HepG2 (cell line): ENCODE results near the gene C19orf44. TPM values are rescaled to one million over a fixed set of nuclear protein-coding genes. Genes with fewer than 3 reads are reported as not detected.

Source experiments
- ATAC-seq: fragments of 200-7000 bp; cut with Tn5 transposase; 3 replicates; pipeline ENCODE4 v1.9.1; 2020; ENCODE audit warnings: mild to moderate bottlenecking, moderate library complexity
- BruUV-seq: library from RNA; stranded (reverse); fragments of 400-500 nt; replicated peaks from 2 replicates; lab custom pipeline; 2021; lab: Mats Ljungman, UMichigan
- CTCF ChIA-PET: fragments of 300-600 bp; formaldehyde crosslinking; extraction: SDS; loops from one replicate; lab custom pipeline; 2021; ENCODE audit warnings: low total read pairs, inconsistent platforms, low intra/inter-chr PET ratio; lab: Yijun Ruan, JAX
- POLR2A ChIA-PET: fragments of 350-600 bp; sonication (Branson Sonifier 250); formaldehyde crosslinking; loops from one replicate; lab custom pipeline; 2020; ENCODE audit warnings: antibody characterized with exemption, inconsistent platforms; lab: Yijun Ruan, JAX
- DNase-seq: peaks from one replicate; pipeline ENCODE4 v3.0.0-alpha.2; 2015; ENCODE audit warnings: low spot score
- FAIRE-seq: peaks from 3 replicates; lab custom pipeline; 2011; peaks lifted over from hg19 to GRCh38; lab: Jason Lieb, UNC
- H2AFZ ChIP-seq: one replicate; pipeline ENCODE4 v1.6.1; 2011; ENCODE audit warnings: low read length, inconsistent platforms
- H3K27ac ChIP-seq: fragments of 300-600 bp; 3 replicates; pipeline ENCODE4 v1.8.0; 2011; ENCODE audit warnings: mixed run types, mild to moderate bottlenecking, mixed read lengths, low read length, inconsistent platforms; ENCODE audit not compliant: insufficient read depth; ENCODE audit errors: extremely low read length
- H3K27me3 ChIP-seq, 2 experiments: fragments of 200-600 bp in 1 of 2; 2 replicates in 1 of 2; 3 replicates in 1 of 2; pipeline versions ENCODE4 v1.6.0 to v1.8.0; 2011; ENCODE audit warnings: low read length in 2 of 2, mild to moderate bottlenecking in 2 of 2, moderate library complexity in 2 of 2, inconsistent platforms in 1 of 2; ENCODE audit not compliant: insufficient read depth in 2 of 2, control insufficient read depth in 1 of 2
- H3K36me3 ChIP-seq, 2 experiments: fragments of 200-600 bp in 1 of 2; replicated peaks in 1 of 2; 2 replicates in 1 of 2; 3 replicates in 1 of 2; pipeline versions ENCODE4 v1.5.1 to v1.8.0; 2011; ENCODE audit warnings: low read length in 2 of 2, inconsistent platforms in 1 of 2; ENCODE audit not compliant: insufficient read depth in 2 of 2, control insufficient read depth in 1 of 2
- H3K4me1 ChIP-seq: 2 replicates; pipeline ENCODE4 v1.5.1; 2012; ENCODE audit warnings: low read length, inconsistent platforms; ENCODE audit not compliant: insufficient read depth
- H3K4me2 ChIP-seq: 2 replicates; pipeline ENCODE4 v1.6.0; 2011; ENCODE audit warnings: low read depth, low read length, inconsistent platforms
- H3K4me3 ChIP-seq, 3 experiments: fragments of 200-600 bp in 1 of 3; sonication (generic), shearing (Covaris generic) in 1 of 3; replicated peaks in 1 of 3; 2 replicates each; pipeline ENCODE4 v1.5.1; 2011 to 2016; ENCODE audit warnings: low read length in 3 of 3, inconsistent platforms in 2 of 3, low read depth in 2 of 3, mild to moderate bottlenecking in 2 of 3, control low read depth in 1 of 3, mixed read lengths in 1 of 3; ENCODE audit not compliant: insufficient read depth in 1 of 3
- H3K79me2 ChIP-seq: one replicate; pipeline ENCODE4 v1.6.1; 2011; ENCODE audit warnings: low read length, inconsistent platforms; ENCODE audit not compliant: insufficient read depth
- H3K9ac ChIP-seq: 2 replicates; pipeline ENCODE4 v1.6.0; 2011; ENCODE audit warnings: mild to moderate bottlenecking, low read depth, low read length, inconsistent platforms; ENCODE audit not compliant: insufficient read depth
- H3K9me3 ChIP-seq: 2 replicates; pipeline ENCODE4 v1.5.1; 2012; ENCODE audit warnings: mild to moderate bottlenecking, low read length
- H4K20me1 ChIP-seq: 2 replicates; pipeline ENCODE4 v1.6.0; 2011; ENCODE audit warnings: inconsistent platforms, mild to moderate bottlenecking, low read length, moderate library complexity; ENCODE audit not compliant: insufficient read depth
- CEBPB ChIP-seq: IDR thresholded peaks from 2 replicates; pipeline ENCODE4 v1.6.1; 2011; ENCODE audit warnings: low read depth, low read length, improper control_type of control experiment, borderline replicate concordance
- CEBPG ChIP-seq: IDR thresholded peaks from 2 replicates; pipeline ENCODE4 v1.6.1; 2016
- SKIL ChIP-seq: sonication (generic); formaldehyde crosslinking; IDR thresholded peaks from 2 replicates; pipeline ENCODE4 v1.8.0; 2022; ENCODE audit warnings: missing genetic modification reagents, mild to moderate bottlenecking, moderate library complexity, borderline replicate concordance
- TP53 ChIP-seq: sonication (generic); formaldehyde crosslinking; conservative IDR thresholded peaks from 2 replicates; pipeline ENCODE4 v1.4.0; 2020; ENCODE audit warnings: missing genetic modification reagents
- ZBTB33 ChIP-seq: sonication (generic); formaldehyde crosslinking; IDR thresholded peaks from 2 replicates; pipeline ENCODE4 v1.4.0; 2020; ENCODE audit warnings: missing genetic modification reagents
- WGBS: methylation state at CpG from one replicate; pipeline ENCODE4 v1.1.6; 2017; ENCODE audit warnings: low lambda C conversion rate; 5-methylcytosine and 5-hydroxymethylcytosine counted together
- in situ Hi-C: cut with HindIII; loops from 2 replicates; pipeline ENCODE4 v1.10.0; 2017; ENCODE audit warnings: low pct_unique_long_range_greater_than_20kb; ENCODE audit not compliant: extremely low pct_ligation_motif_present
- intact Hi-C: fragments of 100-400 bp; cut with micrococcal nuclease; formaldehyde crosslinking; loops from one replicate; pipeline ENCODE4 v1.10.0; 2022; ENCODE audit not compliant: unreplicated experiment
- polyA plus RNA-seq, 8 experiments: library from polyadenylated mRNA; depleted of rRNA in 3 of 8; stranded (reverse) in 7 of 8; unstranded in 1 of 8; fragments of >200 nt; fragmentation: Illumina TruSeq in 4 of 8; extraction: Trizol in 4 of 8; gene quantifications; 2 replicates each; pipeline versions ENCODE4 v1.2.1 to v1.2.3, GENCODE V29; 2011 to 2016; ENCODE audit warnings: low read depth in 4 of 8, missing spikeins in 1 of 8, mixed read lengths in 1 of 8; ENCODE audit not compliant: insufficient read depth in 1 of 8
- total RNA-seq, 5 experiments: library from RNA; depleted of rRNA; stranded (reverse); fragments of >200 nt; fragmentation: Illumina TruSeq; extraction: Trizol; gene quantifications; 2 replicates each; pipeline ENCODE4 v1.2.3, GENCODE V29; 2016; ENCODE audit warnings: low read depth in 1 of 5

The C19orf44 gene
- total and polyA plus RNA-seq, 2 of the 13 experiments (the other 11 are each of a cell fraction or from before 2014, with no cell fraction given): 3.2 to 4.3 TPM

GRCh38 chr19:16473875-16474392, 22.3 kb upstream of the C19orf44 start:
- Histone ChIP-seq H3K9me3 (peaks cover 6% of the 10 kb centered on the region), H3K4me1 (peaks cover 58% of the 10 kb centered on the region), H3K27me3 (no peaks in the 10 kb centered on the region), H3K27ac (no peak overlapping the region), H2AFZ (no peak overlapping the region), H3K9ac (no peak overlapping the region), H4K20me1 (peaks cover 7% of the 10 kb centered on the region), H3K79me2 (peaks cover 26% of the 10 kb centered on the region), H3K36me3 (no peaks in the 10 kb centered on the region), H3K4me2 (no peak overlapping the region), H3K4me3 (no peak overlapping the region)
- no peak for ATAC-seq
- ChIA-PET POLR2A (no interaction called here), CTCF (no interaction called here)
- intact Hi-C loops (no loop called here), in situ Hi-C loops (no loop called here)
- no peak for DNase-seq
- 94% methylated on average over 13 of the region's 13 CpGs for WGBS
- TF ChIP-seq TP53: no peak
- peak; percentile 53 for TF ChIP-seq CEBPG (CRISPR knock-in tag)
- peak; percentile 80 for TF ChIP-seq CEBPB
- FAIRE-seq: no peak
- no TSS peak for BruUV-seq

- WGBS: 89% methylated on average over 3 of the region's 3 CpGs
- Histone ChIP-seq H3K27ac (no peak overlapping the region), H3K79me2 (peaks cover 2% of the 10 kb centered on the region), H3K4me1 (peaks cover 38% of the 10 kb centered on the region), H3K9me3 (peaks cover 6% of the 10 kb centered on the region), H3K27me3 (no peaks in the 10 kb centered on the region), H3K9ac (no peak overlapping the region), H3K4me3 (no peak overlapping the region), H3K36me3 (no peaks in the 10 kb centered on the region), H3K4me2 (no peak overlapping the region), H2AFZ (no peak overlapping the region), H4K20me1 (no peaks in the 10 kb centered on the region)
- DNase-seq: no peak
- ChIA-PET CTCF (no interaction called here), POLR2A (no interaction called here)
- FAIRE-seq: no peak
- in situ Hi-C loops (no loop called here), intact Hi-C loops (no loop called here)
- ATAC-seq: no peak
- TF ChIP-seq ZBTB33 (CRISPR knock-in tag) (0 out of 2 replicates have a peak, but pooled peaks have one; percentile 35), SKIL (CRISPR knock-in tag) (no peak)
- BruUV-seq: no TSS peak
Measured at GRCh38 chr19:16476401-16476800, 19.8 kb upstream of the C19orf44 start.
